Right lobe of liver (tissue), 4 donors: ENCODE data around the gene NOXRED1.

Experiments
- POLR2A ChIP-seq: fragments of 450-650 bp; IDR thresholded peaks from one replicate; pipeline ENCODE4 v1.6.1; 2017; ENCODE audit warnings: antibody characterized with exemption, mild to moderate bottlenecking
- TF ChIP-seq, protein P1 (sequence below), 4 donors: fragments of 200-600 bp in 3 of 4; fragments of 450-650 bp in 1 of 4; IDR thresholded peaks; one replicate each; pipeline versions ENCODE4 v1.5.1 to v1.8.0; 2016 to 2022; ENCODE audit warnings: antibody characterized with exemption in 4 of 4, mild to moderate bottlenecking in 2 of 4
- donor health status: DM: no; HTN: no; CAD: no.
- donor health status: DM: no; HTN: no; CAD: no.
- donor health status: DM: no; HTN: yes; CAD: no.

DNA sequence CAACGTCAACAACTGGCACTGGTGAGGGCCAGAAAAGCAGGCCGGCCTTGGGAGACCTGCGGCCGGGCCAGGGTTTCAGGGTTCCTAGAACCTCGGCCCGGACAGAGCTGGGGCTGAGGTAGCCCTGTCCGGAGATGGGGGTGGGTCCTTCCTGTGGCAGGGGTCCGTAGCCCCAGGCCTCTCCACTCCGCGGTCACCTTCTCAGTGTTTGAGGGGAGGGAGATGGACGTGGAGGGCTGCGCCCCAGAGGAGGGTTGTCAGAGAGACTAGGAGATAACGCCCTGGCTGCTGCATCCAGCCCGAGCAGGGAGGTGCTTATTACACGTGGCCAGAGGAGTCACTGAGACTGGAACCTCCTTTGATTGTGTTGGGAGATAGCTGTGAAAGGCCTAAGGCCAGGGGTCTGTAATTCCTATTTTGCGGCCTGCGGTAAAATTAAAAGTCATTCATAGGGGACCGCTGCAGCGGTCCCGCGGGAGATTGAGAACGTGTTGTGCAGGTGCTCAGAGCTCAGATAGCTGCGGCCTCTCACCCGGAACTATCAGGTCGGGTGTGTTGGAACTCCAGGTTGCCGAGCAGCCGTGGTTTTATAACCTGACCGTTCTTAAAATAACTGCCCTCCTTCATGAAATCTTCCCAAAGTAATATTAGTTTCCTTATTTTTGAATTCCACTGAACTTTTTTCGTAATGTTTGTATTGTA is 35.1 kb upstream of the NOXRED1 start:
- no peak for TF ChIP-seq POLR2A
- TF ChIP-seq, protein P1, sequence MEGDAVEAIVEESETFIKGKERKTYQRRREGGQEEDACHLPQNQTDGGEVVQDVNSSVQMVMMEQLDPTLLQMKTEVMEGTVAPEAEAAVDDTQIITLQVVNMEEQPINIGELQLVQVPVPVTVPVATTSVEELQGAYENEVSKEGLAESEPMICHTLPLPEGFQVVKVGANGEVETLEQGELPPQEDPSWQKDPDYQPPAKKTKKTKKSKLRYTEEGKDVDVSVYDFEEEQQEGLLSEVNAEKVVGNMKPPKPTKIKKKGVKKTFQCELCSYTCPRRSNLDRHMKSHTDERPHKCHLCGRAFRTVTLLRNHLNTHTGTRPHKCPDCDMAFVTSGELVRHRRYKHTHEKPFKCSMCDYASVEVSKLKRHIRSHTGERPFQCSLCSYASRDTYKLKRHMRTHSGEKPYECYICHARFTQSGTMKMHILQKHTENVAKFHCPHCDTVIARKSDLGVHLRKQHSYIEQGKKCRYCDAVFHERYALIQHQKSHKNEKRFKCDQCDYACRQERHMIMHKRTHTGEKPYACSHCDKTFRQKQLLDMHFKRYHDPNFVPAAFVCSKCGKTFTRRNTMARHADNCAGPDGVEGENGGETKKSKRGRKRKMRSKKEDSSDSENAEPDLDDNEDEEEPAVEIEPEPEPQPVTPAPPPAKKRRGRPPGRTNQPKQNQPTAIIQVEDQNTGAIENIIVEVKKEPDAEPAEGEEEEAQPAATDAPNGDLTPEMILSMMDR (IDR thresholded peaks at IDR 0.05), result no peak
